GM12864 (cell line): ENCODE results near the gene PPP1R3F.

Source experiments
- DNase-seq: peaks from one replicate; pipeline ENCODE4 v3.0.0-alpha.2; 2011; ENCODE audit warnings: low read depth
- H3K4me3 ChIP-seq: 2 replicates; pipeline ENCODE4 v1.5.1; 2011; ENCODE audit warnings: mild to moderate bottlenecking, low read depth, low read length, control low read depth
- CTCF ChIP-seq: IDR thresholded peaks from 2 replicates; pipeline ENCODE4 v1.5.1; 2011; ENCODE audit warnings: low read depth, mild to moderate bottlenecking, moderate library complexity, low read length, control low read depth, inconsistent platforms; ENCODE audit errors: missing control alignments

The PPP1R3F gene

GRCh38 chrX:49282647-49283011 lies 13.0 kb downstream of the PPP1R3F start:
- TF ChIP-seq CTCF = no peak
- DNase-seq = no peak
- H3K4me3 ChIP-seq = no peak overlapping the region

- H3K4me3 ChIP-seq = no peak overlapping the region
- no peak for DNase-seq
- no peak for TF ChIP-seq CTCF
Measured at GRCh38 chrX:49284212-49284611, 14.6 kb downstream of the PPP1R3F start.

- no peak for DNase-seq
- no peak for TF ChIP-seq CTCF
- no peak overlapping the region for H3K4me3 ChIP-seq
Measured at GRCh38 chrX:49286136-49286535, 16.5 kb downstream of the PPP1R3F start.

- H3K4me3 ChIP-seq = no peak overlapping the region
- no peak for TF ChIP-seq CTCF
- no peak for DNase-seq
Measured at GRCh38 chrX:49286581-49286980, 17.0 kb downstream of the PPP1R3F start.

- DNase-seq = no peak
- TF ChIP-seq CTCF = no peak
- no peak overlapping the region for H3K4me3 ChIP-seq
Measured at GRCh38 chrX:49287665-49288064, 18.1 kb downstream of the PPP1R3F start.

- no peak for TF ChIP-seq CTCF
- DNase-seq = no peak
- H3K4me3 ChIP-seq = no peak overlapping the region
Measured at GRCh38 chrX:49290215-49290614, 20.6 kb downstream of the PPP1R3F start.

GRCh38 chrX:49291615-49292337 lies 22.2 kb downstream of the PPP1R3F start:
- no peak overlapping the region for H3K4me3 ChIP-seq
- peak; percentile 75 for TF ChIP-seq CTCF

More at GRCh38 chrX:49291615-49292337, 22.2 kb downstream of the PPP1R3F start:
- no peak for DNase-seq
